Breast epithelium (tissue), 4 donors: ENCODE results near the gene VDAC1. TPM values are rescaled to one million over a fixed set of nuclear protein-coding genes. Genes with fewer than 3 reads are reported as not detected.

Experiments
- DNase-seq, 2 donors: peaks; one replicate each; pipeline ENCODE4 v3.0.0-alpha.2; 2019; ENCODE audit warnings: low spot score in 2 of 2
- H3K27ac ChIP-seq, 2 donors: fragments of 200-600 bp; sonication (generic) in 1 of 2; one replicate each; pipeline ENCODE4 v1.5.1; 2016 to 2019; ENCODE audit warnings: mild to moderate bottlenecking in 1 of 2
- H3K27me3 ChIP-seq, 2 donors: fragments of 200-600 bp; sonication (generic) in 1 of 2; one replicate each; pipeline versions ENCODE4 v1.5.1 to v1.6.0; 2017 to 2019; ENCODE audit warnings: control low read depth in 1 of 2, mild to moderate bottlenecking in 1 of 2
- H3K36me3 ChIP-seq: fragments of 200-600 bp; one replicate; pipeline ENCODE4 v1.5.1; 2019
- H3K4me1 ChIP-seq, 2 donors: fragments of 200-600 bp; sonication (generic); one replicate each; pipeline ENCODE4 v1.5.1; 2016 to 2019; ENCODE audit warnings: control low read depth in 1 of 2
- H3K4me3 ChIP-seq, 3 donors: fragments of 200-600 bp; sonication (generic); 1 replicate in 2 of 3; 2 replicates in 1 of 3; pipeline ENCODE4 v1.5.1; 2016 to 2019; ENCODE audit warnings: mild to moderate bottlenecking in 3 of 3, moderate library complexity in 2 of 3
- H3K9me3 ChIP-seq, 2 donors: fragments of 200-600 bp; sonication (generic) in 1 of 2; one replicate each; pipeline ENCODE4 v1.5.1; 2016 to 2019; ENCODE audit warnings: control low read depth in 1 of 2
- CTCF ChIP-seq, 3 donors: fragments of 450-650 bp; IDR thresholded peaks; one replicate each; pipeline ENCODE4 v1.5.1; 2016 to 2017; ENCODE audit warnings: antibody characterized with exemption in 3 of 3, mild to moderate bottlenecking in 3 of 3, moderate library complexity in 3 of 3
- POLR2A ChIP-seq: fragments of 450-650 bp; IDR thresholded peaks from one replicate; pipeline ENCODE4 v1.6.1; 2016; ENCODE audit warnings: antibody characterized with exemption, mild to moderate bottlenecking, moderate library complexity
- POLR2AphosphoS5 ChIP-seq, 3 donors: sonication (generic); formaldehyde crosslinking; IDR thresholded peaks; one replicate each; pipeline ENCODE4 v1.6.1; 2017; ENCODE audit warnings: antibody characterized with exemption in 3 of 3
- intact Hi-C: fragments of 100-400 bp; cut with DNase I; formaldehyde crosslinking; loops from one replicate; pipeline ENCODE4 v1.15.1; 2023; ENCODE audit warnings: low total_unique reads
- total RNA-seq, 3 donors: library from RNA; depleted of rRNA; stranded (reverse); fragments of >200 nt; gene quantifications; one replicate each; pipeline ENCODE4 v1.1.0, GENCODE V29; 2016

The VDAC1 gene
- total RNA-seq, 3 donors from 2014 or later, result 113 to 141 (median 118) TPM

- Histone ChIP-seq H3K36me3 (no peaks in the 10 kb centered on the region), H3K4me1 (peaks cover 5 to 7% of the 10 kb centered on the region in 2 donors), H3K9me3 (no peaks in the 10 kb centered on the region), H3K4me3 (no peak overlapping the region), H3K27ac (no peak overlapping the region), H3K27me3 (no peaks in the 10 kb centered on the region)
- TF ChIP-seq POLR2A, result no peak
- TF ChIP-seq POLR2AphosphoS5 (IDR thresholded peaks at IDR 0.05), result no peak
- no peak for TF ChIP-seq CTCF (IDR thresholded peaks at IDR 0.05)
- DNase-seq, result no peak
- intact Hi-C loops, result no loop called here
These were observed 12.2 kb downstream of the VDAC1 start for GRCh38 chr5:133992429-133993155.

GRCh38 chr5:133991171-133991910 lies 13.4 kb downstream of the VDAC1 start:
- Histone ChIP-seq H3K9me3 (no peaks in the 10 kb centered on the region), H3K27ac (no peak overlapping the region), H3K4me1 (peaks cover 5 to 7% of the 10 kb centered on the region in 2 donors), H3K36me3 (no peaks in the 10 kb centered on the region), H3K4me3 (no peak overlapping the region), H3K27me3 (no peaks in the 10 kb centered on the region)
- DNase-seq, result no peak
- no peak for TF ChIP-seq POLR2A
- no peak for TF ChIP-seq CTCF (IDR thresholded peaks at IDR 0.05)
- no peak for TF ChIP-seq POLR2AphosphoS5 (IDR thresholded peaks at IDR 0.05)
- intact Hi-C loops, result no loop called here

- no peak for DNase-seq
- Histone ChIP-seq H3K9me3 (no peaks in the 10 kb centered on the region), H3K27me3 (no peaks in the 10 kb centered on the region), H3K4me1 (no peaks in the 10 kb centered on the region), H3K36me3 (no peaks in the 10 kb centered on the region), H3K27ac (no peak overlapping the region), H3K4me3 (no peak overlapping the region)
- intact Hi-C loops, result no loop called here
- TF ChIP-seq CTCF (IDR thresholded peaks at IDR 0.05) (no peak), POLR2AphosphoS5 (IDR thresholded peaks at IDR 0.05) (no peak), POLR2A (no peak)
These were observed 14.4 kb downstream of the VDAC1 start for GRCh38 chr5:133990396-133990795.

GRCh38 chr5:133985540-133986180 lies 19.1 kb downstream of the VDAC1 start:
- Histone ChIP-seq H3K36me3 (no peaks in the 10 kb centered on the region), H3K27me3 (no peaks in the 10 kb centered on the region), H3K4me1 (no peaks in the 10 kb centered on the region), H3K27ac (no peak overlapping the region), H3K4me3 (no peak overlapping the region), H3K9me3 (no peaks in the 10 kb centered on the region)
- TF ChIP-seq POLR2AphosphoS5 (IDR thresholded peaks at IDR 0.05), result no peak
- TF ChIP-seq CTCF (IDR thresholded peaks at IDR 0.05), result no peak
- no peak for TF ChIP-seq POLR2A
- DNase-seq, result no peak
- intact Hi-C loops, result no loop called here

GRCh38 chr5:133983674-133984073 lies 21.1 kb downstream of the VDAC1 start:
- TF ChIP-seq POLR2A (no peak), CTCF (IDR thresholded peaks at IDR 0.05) (no peak), POLR2AphosphoS5 (IDR thresholded peaks at IDR 0.05) (no peak)
- intact Hi-C loops, result no loop called here
- DNase-seq, result no peak
- Histone ChIP-seq H3K4me1 (no peaks in the 10 kb centered on the region), H3K9me3 (no peaks in the 10 kb centered on the region), H3K27me3 (no peaks in the 10 kb centered on the region), H3K27ac (no peak overlapping the region), H3K4me3 (no peak overlapping the region), H3K36me3 (no peaks in the 10 kb centered on the region)
